HS-27A (cell line): ENCODE results near the gene ISYNA1.

ENCODE experiments used
- DNase-seq: peaks from one replicate; pipeline ENCODE4 v3.0.0-alpha.2; 2012; ENCODE audit warnings: low read depth, missing footprints

ISYNA1 gene

GRCh38 chr19:18392417-18392816, 45.5 kb downstream of the ISYNA1 start:
- DNase-seq, result no peak

GRCh38 chr19:18391509-18392075, 46.3 kb downstream of the ISYNA1 start:
- DNase-seq, result no peak

- no peak for DNase-seq
Measured at GRCh38 chr19:18390065-18390907, 47.6 kb downstream of the ISYNA1 start.

GRCh38 chr19:18389726-18390064, 48.2 kb downstream of the ISYNA1 start:
- DNase-seq, result no peak

GRCh38 chr19:18388960-18389725, 48.8 kb downstream of the ISYNA1 start:
- DNase-seq, result no peak

- no peak for DNase-seq
Measured at GRCh38 chr19:18388100-18388959, 49.6 kb downstream of the ISYNA1 start.

GRCh38 chr19:18386543-18387271, 51.2 kb downstream of the ISYNA1 start:
- DNase-seq, result no peak

- DNase-seq, result no peak
Measured at GRCh38 chr19:18385675-18386542, 52.0 kb downstream of the ISYNA1 start, which contains the start of gene GDF15. Gene GDF15, plus strand, starts transcription at chr19:18386158. Its CDS starts 32 bp downstream, at chr19:18386190.

- no peak for DNase-seq
Measured at GRCh38 chr19:18385359-18385674, 52.6 kb downstream of the ISYNA1 start.

GRCh38 chr19:18384775-18385174, 53.2 kb downstream of the ISYNA1 start:
- DNase-seq, result no peak
